Thymus (tissue), 11 donors: ENCODE measurements around the gene TMEM108. TPM values are rescaled to one million over a fixed set of nuclear protein-coding genes. Genes with fewer than 3 reads are reported as not detected.

Source experiments
- DNase-seq, 9 donors: peaks; one replicate each; pipeline ENCODE4 v3.0.0-alpha.2; 2013; ENCODE audit warnings: low spot score in 9 of 9, low read depth in 6 of 9, missing footprints in 1 of 9
- H3K27ac ChIP-seq, 2 donors: one replicate each; pipeline ENCODE4 v1.5.1; 2013; ENCODE audit warnings: control low read depth in 1 of 2, low read depth in 1 of 2, low read length in 1 of 2, mild to moderate bottlenecking in 1 of 2, moderate library complexity in 1 of 2
- H3K27me3 ChIP-seq, 2 donors: one replicate each; pipeline ENCODE4 v1.5.1; 2013; ENCODE audit warnings: low read length in 1 of 2; ENCODE audit not compliant: control insufficient read depth in 2 of 2, insufficient read depth in 1 of 2
- H3K36me3 ChIP-seq, 2 donors: one replicate each; pipeline ENCODE4 v1.5.1; 2013; ENCODE audit warnings: low read length in 1 of 2, mild to moderate bottlenecking in 1 of 2, moderate library complexity in 1 of 2; ENCODE audit not compliant: control insufficient read depth in 2 of 2, insufficient read depth in 2 of 2
- H3K4me1 ChIP-seq, 2 donors: one replicate each; pipeline ENCODE4 v1.5.1; 2013; ENCODE audit warnings: low read length in 2 of 2; ENCODE audit not compliant: control insufficient read depth in 2 of 2, insufficient read depth in 2 of 2
- H3K4me3 ChIP-seq, 2 donors: one replicate each; pipeline ENCODE4 v1.5.1; 2013; ENCODE audit warnings: low read length in 2 of 2, control low read depth in 1 of 2, mild to moderate bottlenecking in 1 of 2
- H3K9me3 ChIP-seq, 2 donors: one replicate each; pipeline ENCODE4 v1.5.1; 2013; ENCODE audit warnings: low read length in 1 of 2, mild to moderate bottlenecking in 1 of 2; ENCODE audit not compliant: control insufficient read depth in 2 of 2, insufficient read depth in 1 of 2
- WGBS: extraction: QIAGEN DNeasy Blood & Tissue Kit; methylation state at CpG from one replicate; pipeline ENCODE4 v1.1.7; 2013; 5-methylcytosine and 5-hydroxymethylcytosine counted together
- polyA plus RNA-seq: library from polyadenylated mRNA; stranded (reverse); fragments of 200-250 nt; gene quantifications from one replicate; pipeline ENCODE4 v1.2.3, GENCODE V29; 2013
- total RNA-seq: library from RNA; stranded (reverse); fragments of 120-200 nt; gene quantifications from one replicate; pipeline ENCODE4 v1.2.4, GENCODE V29; 2013
- donor health status: healthy.

The TMEM108 gene
- total and polyA plus RNA-seq, 2 donors = 0.33 to 0.50 TPM

GRCh38 chr3:133371676-133372075 is 333.5 kb downstream of the TMEM108 start:
- DNase-seq = no peak
- Histone ChIP-seq H3K9me3 (no peaks in the 10 kb centered on the region), H3K27ac (no peak overlapping the region), H3K4me1 (no peaks in the 10 kb centered on the region), H3K4me3 (no peak overlapping the region), H3K36me3 (no peaks in the 10 kb centered on the region), H3K27me3 (no peaks in the 10 kb centered on the region)
- WGBS = 97% methylated on average over 1 of the region's 1 CpG

- Histone ChIP-seq H3K27ac (no peak overlapping the region), H3K27me3 (no peaks in the 10 kb centered on the region), H3K4me3 (no peak overlapping the region), H3K9me3 (no peaks in the 10 kb centered on the region), H3K4me1 (no peaks in the 10 kb centered on the region), H3K36me3 (no peaks in the 10 kb centered on the region)
- WGBS = 97% methylated on average over 4 of the region's 4 CpGs
- no peak for DNase-seq
Measured at GRCh38 chr3:133374708-133375402, 336.7 kb downstream of the TMEM108 start.

GRCh38 chr3:133375403-133375745 is 337.2 kb downstream of the TMEM108 start:
- Histone ChIP-seq H3K4me3 (no peak overlapping the region), H3K36me3 (no peaks in the 10 kb centered on the region), H3K27ac (no peak overlapping the region), H3K9me3 (no peaks in the 10 kb centered on the region), H3K27me3 (no peaks in the 10 kb centered on the region), H3K4me1 (no peaks in the 10 kb centered on the region)
- no peak for DNase-seq

GRCh38 chr3:133376810-133377209 is 338.6 kb downstream of the TMEM108 start:
- H3K27me3 ChIP-seq = no peaks in the 10 kb centered on the region
- no peaks in the 10 kb centered on the region for H3K4me1 ChIP-seq
- H3K4me3 ChIP-seq = no peak overlapping the region
- WGBS = 86% methylated on average over 6 of the region's 6 CpGs
- H3K27ac ChIP-seq = no peak overlapping the region
- no peaks in the 10 kb centered on the region for H3K36me3 ChIP-seq
- no peak for DNase-seq
- H3K9me3 ChIP-seq = no peaks in the 10 kb centered on the region

- Histone ChIP-seq H3K27me3 (no peaks in the 10 kb centered on the region), H3K4me3 (no peak overlapping the region), H3K4me1 (no peaks in the 10 kb centered on the region), H3K9me3 (no peaks in the 10 kb centered on the region), H3K36me3 (no peaks in the 10 kb centered on the region), H3K27ac (no peak overlapping the region)
- WGBS = 79% methylated on average over 3 of the region's 3 CpGs
- DNase-seq = peak in 2 of 9 donors; percentile 9 to 16
Measured at GRCh38 chr3:133377396-133377795, 339.2 kb downstream of the TMEM108 start.

- no peaks in the 10 kb centered on the region for H3K27me3 ChIP-seq
- peaks cover 0 to 2% of the 10 kb centered on the region in 2 donors for H3K4me1 ChIP-seq
- no peak overlapping the region for H3K27ac ChIP-seq
- H3K36me3 ChIP-seq = no peaks in the 10 kb centered on the region
- 96% methylated on average over 19 of the region's 19 CpGs for whole genome bisulfite sequencing
- no peaks in the 10 kb centered on the region for H3K9me3 ChIP-seq
- DNase-seq = no peak
- H3K4me3 ChIP-seq = no peak overlapping the region
Measured at GRCh38 chr3:133379926-133380325, 341.7 kb downstream of the TMEM108 start.

- peaks cover 0 to 2% of the 10 kb centered on the region in 2 donors for H3K4me1 ChIP-seq
- H3K4me3 ChIP-seq = no peak overlapping the region
- no peaks in the 10 kb centered on the region for H3K36me3 ChIP-seq
- H3K27ac ChIP-seq = no peak overlapping the region
- no peak for DNase-seq
- no peaks in the 10 kb centered on the region for H3K9me3 ChIP-seq
- 97% methylated on average over 16 of the region's 16 CpGs for WGBS
- peaks cover 0 to 2% of the 10 kb centered on the region in 2 donors for H3K27me3 ChIP-seq
Measured at GRCh38 chr3:133380481-133381225, 342.5 kb downstream of the TMEM108 start.

GRCh38 chr3:133381346-133382109 is 343.3 kb downstream of the TMEM108 start:
- no peak for DNase-seq
- peaks cover 0 to 2% of the 10 kb centered on the region in 2 donors for H3K27me3 ChIP-seq
- no peak overlapping the region for H3K4me3 ChIP-seq
- no peaks in the 10 kb centered on the region for H3K9me3 ChIP-seq
- H3K27ac ChIP-seq = no peak overlapping the region
- 65% methylated on average over 4 of the region's 4 CpGs for WGBS
- H3K4me1 ChIP-seq = peaks cover 0 to 2% of the 10 kb centered on the region in 2 donors
- no peaks in the 10 kb centered on the region for H3K36me3 ChIP-seq

GRCh38 chr3:133383175-133383574 is 345.0 kb downstream of the TMEM108 start:
- no peaks in the 10 kb centered on the region for H3K36me3 ChIP-seq
- no peak for DNase-seq
- 79% methylated on average over 3 of the region's 3 CpGs for WGBS
- peaks cover 0 to 2% of the 10 kb centered on the region in 2 donors for H3K27me3 ChIP-seq
- H3K9me3 ChIP-seq = no peaks in the 10 kb centered on the region
- no peak overlapping the region for H3K27ac ChIP-seq
- H3K4me1 ChIP-seq = peaks cover 0 to 2% of the 10 kb centered on the region in 2 donors
- no peak overlapping the region for H3K4me3 ChIP-seq
